ENCODE results near the gene HPCAL1. TPM values are rescaled to one million over a fixed set of nuclear protein-coding genes. Genes with fewer than 3 reads are reported as not detected.

HPCAL1 gene
- total and polyA plus RNA-seq, 2 of the 4 experiments (the other 2 are of a cell fraction), result 8.2 to 33.7 TPM

- peak overlapping the region; percentile 18 for H2AFZ ChIP-seq (replicated peaks; ENCODE audit: low read length, poor library complexity)
- no TSS peak for BruUV-seq (replicated peaks)
- intact Hi-C loops (cut with micrococcal nuclease) (no loop called here), dilution Hi-C loops (cut with HindIII; ENCODE audit: low sequenced_read_pairs, unreplicated experiment) (no loop called here), in situ Hi-C loops (cut with MboI; ENCODE audit: low sequenced_read_pairs) (no loop called here)
- peak overlapping the region; percentile 22 to 66; a peak in 3 of 4 replicates for H4K8ac ChIP-seq (ENCODE audit: low read depth in 2 of 2, low read length in 2 of 2)
- H3K9me1 ChIP-seq (ENCODE audit: insufficient read depth, low read length), result peaks cover 5% of the 10 kb centered on the region
- 0 out of 2 replicates have a peak overlapping the region, but pooled peaks have one; percentile 17 for H3K56ac ChIP-seq (ENCODE audit: extremely low read depth, insufficient read depth, low read length)
- H3K79me1 ChIP-seq (ENCODE audit: low read depth in 1 of 2, low read length in 2 of 2), result peaks cover 0 to 16% of the 10 kb centered on the region in 2 experiments; a peak in 2 of 4 replicates
- 0 out of 2 replicates have a peak overlapping the region, but pooled peaks have one; percentile 30 for H3K14ac ChIP-seq (replicated peaks; ENCODE audit: low read depth, low read length)
- peak overlapping the region; percentile 81 for H3K4ac ChIP-seq (ENCODE audit: low read depth, low read length)
- H3K23ac ChIP-seq (ENCODE audit: low read depth, low read length), result peak overlapping the region; percentile 21; the same call in 1 of the 2 replicates
- H3K9ac ChIP-seq (ENCODE audit: low read depth, low read length), result no peak overlapping the region
- H4K5ac ChIP-seq (ENCODE audit: low read depth, low read length), result peak overlapping the region; percentile 35; the same call in 1 of the 2 replicates
- peak overlapping the region; percentile 36; the same call in 1 of the 2 replicates for H3K18ac ChIP-seq (ENCODE audit: low read depth, low read length)
- peak overlapping the region; percentile 58; the same call in 1 of the 3 replicates for H2BK15ac ChIP-seq (ENCODE audit: low read depth, low read length)
- no peak overlapping the region for H3K4me3 ChIP-seq (ENCODE audit: insufficient read depth, low read depth, low read length)
- CTCF ChIA-PET, result interaction anchor here (0.8 to 1.0 kb wide), 2 partner anchors 9 to 208 kb away, joined by 3 to 4 read pairs; no protein-coding TSS in a partner anchor
- 0 out of 2 replicates have a peak overlapping the region, but pooled peaks have one; percentile 8 for H4K91ac ChIP-seq (ENCODE audit: insufficient read depth, low read depth, low read length)
- H3K36me3 ChIP-seq (ENCODE audit: control insufficient read depth, insufficient read depth, low read length), result no peaks in the 10 kb centered on the region
- H3K4me1 ChIP-seq (ENCODE audit: control insufficient read depth, insufficient read depth, low read length), result peaks cover 8% of the 10 kb centered on the region
- no peak for TF ChIP-seq MAZ (IDR thresholded peaks at IDR 0.05; ENCODE audit: borderline replicate concordance, low read depth, low read length)
- TF ChIP-seq RFX5 (IDR thresholded peaks at IDR 0.05; ENCODE audit: low read depth, low read length), result no peak
- TF ChIP-seq BHLHE40 (IDR thresholded peaks at IDR 0.05; ENCODE audit: low read depth, low read length), result no peak
- TF ChIP-seq RAD21 (IDR thresholded peaks at IDR 0.05; ENCODE audit: low read length), result no peak
- no peak for TF ChIP-seq POLR2A (IDR thresholded peaks at IDR 0.05; ENCODE audit: low read depth, low read length)
- TF ChIP-seq, protein P1, sequence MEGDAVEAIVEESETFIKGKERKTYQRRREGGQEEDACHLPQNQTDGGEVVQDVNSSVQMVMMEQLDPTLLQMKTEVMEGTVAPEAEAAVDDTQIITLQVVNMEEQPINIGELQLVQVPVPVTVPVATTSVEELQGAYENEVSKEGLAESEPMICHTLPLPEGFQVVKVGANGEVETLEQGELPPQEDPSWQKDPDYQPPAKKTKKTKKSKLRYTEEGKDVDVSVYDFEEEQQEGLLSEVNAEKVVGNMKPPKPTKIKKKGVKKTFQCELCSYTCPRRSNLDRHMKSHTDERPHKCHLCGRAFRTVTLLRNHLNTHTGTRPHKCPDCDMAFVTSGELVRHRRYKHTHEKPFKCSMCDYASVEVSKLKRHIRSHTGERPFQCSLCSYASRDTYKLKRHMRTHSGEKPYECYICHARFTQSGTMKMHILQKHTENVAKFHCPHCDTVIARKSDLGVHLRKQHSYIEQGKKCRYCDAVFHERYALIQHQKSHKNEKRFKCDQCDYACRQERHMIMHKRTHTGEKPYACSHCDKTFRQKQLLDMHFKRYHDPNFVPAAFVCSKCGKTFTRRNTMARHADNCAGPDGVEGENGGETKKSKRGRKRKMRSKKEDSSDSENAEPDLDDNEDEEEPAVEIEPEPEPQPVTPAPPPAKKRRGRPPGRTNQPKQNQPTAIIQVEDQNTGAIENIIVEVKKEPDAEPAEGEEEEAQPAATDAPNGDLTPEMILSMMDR (conservative IDR thresholded peaks at IDR 0.05; ENCODE audit: low read depth, low read length), result no peak
- no peak for TF ChIP-seq SMC3 (IDR thresholded peaks at IDR 0.05; ENCODE audit: low read depth, low read length)
- no peak for TF ChIP-seq ELK1 (IDR thresholded peaks at IDR 0.05; ENCODE audit: borderline replicate concordance, low read depth, low read length)
- TF ChIP-seq RCOR1 (IDR thresholded peaks at IDR 0.05; ENCODE audit: insufficient replicate concordance, low read length), result no peak
- TF ChIP-seq MXI1 (IDR thresholded peaks at IDR 0.05; ENCODE audit: borderline replicate concordance, low read depth, low read length), result no peak
- TF ChIP-seq, protein P2, sequence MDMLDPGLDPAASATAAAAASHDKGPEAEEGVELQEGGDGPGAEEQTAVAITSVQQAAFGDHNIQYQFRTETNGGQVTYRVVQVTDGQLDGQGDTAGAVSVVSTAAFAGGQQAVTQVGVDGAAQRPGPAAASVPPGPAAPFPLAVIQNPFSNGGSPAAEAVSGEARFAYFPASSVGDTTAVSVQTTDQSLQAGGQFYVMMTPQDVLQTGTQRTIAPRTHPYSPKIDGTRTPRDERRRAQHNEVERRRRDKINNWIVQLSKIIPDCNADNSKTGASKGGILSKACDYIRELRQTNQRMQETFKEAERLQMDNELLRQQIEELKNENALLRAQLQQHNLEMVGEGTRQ (IDR thresholded peaks at IDR 0.05; ENCODE audit: low read depth, low read length), result no peak
- TF ChIP-seq CHD1 (IDR thresholded peaks at IDR 0.05; ENCODE audit: low read depth, low read length), result no peak
- TF ChIP-seq FOS (IDR thresholded peaks at IDR 0.05; ENCODE audit: low read depth, low read length), result no peak
- TF ChIP-seq CEBPB (IDR thresholded peaks at IDR 0.05; ENCODE audit: low read depth, low read length), result no peak
- no peak for TF ChIP-seq NFE2L2 (IDR thresholded peaks at IDR 0.05; ENCODE audit: low read depth, low read length)
- no peak for TF ChIP-seq MAFK (IDR thresholded peaks at IDR 0.05; ENCODE audit: low read depth, low read length)
- 0 out of 2 replicates have a peak overlapping the region, but pooled peaks have one; percentile 20 for H2BK120ac ChIP-seq (ENCODE audit: low read depth, low read length)
- ATAC-seq (ENCODE audit: low read depth) (no peak), DNase-seq (no peak)
- peaks cover 5% of the 10 kb centered on the region for H4K20me1 ChIP-seq (ENCODE audit: insufficient read depth, low read length)
- POLR2A ChIA-PET (ENCODE audit: unreplicated experiment), result no interaction called here
- WGBS, 2 experiments (ENCODE audit: extremely low coverage in 2 of 2, insufficient read length in 1 of 2), result no CpG with 5 or more reads among the region's 6 CpGs
- no peak overlapping the region for H3K4me2 ChIP-seq (ENCODE audit: low read depth, low read length)
- no peaks in the 10 kb centered on the region for H3K27me3 ChIP-seq (ENCODE audit: control insufficient read depth, insufficient read depth, low read length)
- H2AK9ac ChIP-seq (replicated peaks; ENCODE audit: low read depth, low read length, poor library complexity), result peak overlapping the region; percentile 1
- peak overlapping the region; percentile 41 for H2BK5ac ChIP-seq (ENCODE audit: low read depth, low read length, poor library complexity, severe bottlenecking)
- no peak overlapping the region; the same call in 1 of the 2 replicates for H3K27ac ChIP-seq (ENCODE audit: insufficient read depth, low read length)
- peak overlapping the region; percentile 88 for H2AK5ac ChIP-seq (ENCODE audit: low read depth, low read length)
- no peaks in the 10 kb centered on the region for H3K9me3 ChIP-seq (ENCODE audit: control insufficient read depth, insufficient read depth, low read length)
- H2BK20ac ChIP-seq (ENCODE audit: low read depth, low read length), result peak overlapping the region; percentile 64; the same call in 1 of the 2 replicates
These were observed 149.1 kb downstream of the HPCAL1 start for GRCh38 chr2:10451819-10452218.
